CD8-positive, alpha-beta memory T cell (primary cell): Measurements from ENCODE around the gene SAFB. TPM values are rescaled to one million over a fixed set of nuclear protein-coding genes. Genes with fewer than 3 reads are reported as not detected.

ENCODE experiments used
- CTCF ChIA-PET: fragments of 350-600 bp; sonication (Branson Sonifier 250); formaldehyde crosslinking; loops from one replicate; lab custom pipeline; 2021; ENCODE audit warnings: antibody characterized with exemption; lab: Charles Lee
- POLR2A ChIA-PET: fragments of 350-600 bp; sonication (Branson Sonifier 250); formaldehyde crosslinking; loops from one replicate; lab custom pipeline; 2021; ENCODE audit warnings: antibody characterized with exemption; lab: Charles Lee
- DNase-seq, 5 donors: peaks; one replicate each; pipeline versions ENCODE4 v3.0.0 to v3.0.0-alpha.2; 2020 to 2022; ENCODE audit warnings: mixed read lengths in 1 of 5
- H3K27ac ChIP-seq: one replicate; pipeline ENCODE4 v1.7.0; 2013; ENCODE audit warnings: low read depth, mild to moderate bottlenecking, low read length, moderate library complexity
- H3K27me3 ChIP-seq: 2 replicates; pipeline ENCODE4 v1.7.0; 2013; ENCODE audit warnings: low read length, mild to moderate bottlenecking; ENCODE audit not compliant: insufficient read depth, poor library complexity, severe bottlenecking
- H3K36me3 ChIP-seq: 2 replicates; pipeline ENCODE4 v1.7.0; 2013; ENCODE audit warnings: mild to moderate bottlenecking, low read length, moderate library complexity; ENCODE audit not compliant: insufficient read depth
- H3K4me1 ChIP-seq: 2 replicates; pipeline ENCODE4 v1.7.0; 2013; ENCODE audit warnings: mild to moderate bottlenecking, low read length, moderate library complexity; ENCODE audit not compliant: insufficient read depth
- H3K4me3 ChIP-seq: 2 replicates; pipeline ENCODE4 v1.7.0; 2013; ENCODE audit warnings: mild to moderate bottlenecking, low read length
- H3K9me3 ChIP-seq: 2 replicates; pipeline ENCODE4 v1.7.0; 2013; ENCODE audit warnings: mild to moderate bottlenecking, low read length
- H3K27ac Mint-ChIP-seq, 8 donors: one replicate each; pipeline ENCODE4 v1.8.0; 2020 to 2021; ENCODE audit warnings: mixed read lengths in 8 of 8, mild to moderate bottlenecking in 6 of 8, inconsistent platforms in 3 of 8, moderate library complexity in 3 of 8
- H3K27me3 Mint-ChIP-seq, 2 donors: one replicate each; pipeline ENCODE4 v1.8.0; 2020 to 2021; ENCODE audit warnings: mixed read lengths in 2 of 2, mild to moderate bottlenecking in 1 of 2, moderate library complexity in 1 of 2
- H3K36me3 Mint-ChIP-seq, 3 donors: one replicate each; pipeline ENCODE4 v1.8.0; 2020 to 2021; ENCODE audit warnings: mixed read lengths in 3 of 3, inconsistent platforms in 1 of 3, mild to moderate bottlenecking in 1 of 3
- H3K4me1 Mint-ChIP-seq, 3 donors: one replicate each; pipeline ENCODE4 v1.8.0; 2020 to 2021; ENCODE audit warnings: mixed read lengths in 3 of 3, inconsistent platforms in 1 of 3, mild to moderate bottlenecking in 1 of 3
- H3K4me3 Mint-ChIP-seq, 7 donors: one replicate each; pipeline ENCODE4 v1.8.0; 2020 to 2021; ENCODE audit warnings: mixed read lengths in 7 of 7, mild to moderate bottlenecking in 6 of 7, moderate library complexity in 4 of 7, inconsistent platforms in 2 of 7
- H3K9me3 Mint-ChIP-seq, 5 donors: one replicate each; pipeline ENCODE4 v1.8.0; 2020 to 2022; ENCODE audit warnings: mixed read lengths in 5 of 5, mild to moderate bottlenecking in 3 of 5, moderate library complexity in 2 of 5, inconsistent platforms in 1 of 5
- polyA plus RNA-seq: library from polyadenylated mRNA; unstranded; fragments of 300-500 nt; fragmentation: Illumina TruSeq; gene quantifications from one replicate; pipeline ENCODE4 v1.2.3, GENCODE V29; 2021
- total RNA-seq, 2 experiments: library from RNA; stranded (reverse); gene quantifications; one replicate each; pipeline ENCODE4 v1.2.3, GENCODE V29; 2021

The SAFB gene
- total RNA-seq = 100 to 1,000 TPM; 124 to 132 TPM
- 103 TPM for polyA plus RNA-seq

GRCh38 chr19:5622465-5623396 is at the start of gene SAFB, which contains the start of gene SAFB2:
Gene SAFB (plus strand): TSS chr19:5623083. CDS start chr19:5623206, 123 bp downstream.
Gene SAFB2 (minus strand): TSS chr19:5622776. CDS start chr19:5622715, 61 bp downstream.
- H3K27me3 ChIP-seq = no peaks in the 10 kb centered on the region
- peaks cover 0 to 6% of the 10 kb centered on the region in 2 donors for H3K27me3 Mint-ChIP-seq
- peak within 1 kb of the TSS; percentile 93 for H3K27ac ChIP-seq
- peaks cover 76% of the 10 kb centered on the region for H3K4me1 ChIP-seq
- peaks cover 0 to 1% (median 0%) of the 10 kb centered on the region in 5 donors for H3K9me3 Mint-ChIP-seq
- H3K36me3 Mint-ChIP-seq = peaks cover 12 to 89% (median 23%) of the 10 kb centered on the region in 3 donors
- ChIA-PET POLR2A (interaction anchor here (0.5 to 2.6 kb wide), 15 partner anchors 13 to 1461 kb away, joined by 3 to 25 read pairs (median 4); partner anchors contain the start of genes CATSPERD, DUS3L, LONP1 and RPL36), CTCF (interaction anchor here (0.6 to 2.7 kb wide), 4 partner anchors 43 to 222 kb away, joined by 3 to 35 read pairs (median 4); partner anchors contain the start of gene RPL36)
- H3K4me3 Mint-ChIP-seq = peak within 1 kb of the TSS; percentile 98 to 100 (median 100)
- H3K4me3 ChIP-seq = peak within 1 kb of the TSS; percentile 90
- peaks cover 52% of the 10 kb centered on the region for H3K36me3 ChIP-seq
- DNase-seq = peak; percentile 99 to 100 (median 100)
- H3K9me3 ChIP-seq = no peaks in the 10 kb centered on the region
- H3K27ac Mint-ChIP-seq = peak within 1 kb of the TSS; percentile 99 to 100 (median 100)
- H3K4me1 Mint-ChIP-seq = peaks cover 73 to 85% (median 80%) of the 10 kb centered on the region in 3 donors

GRCh38 chr19:5575590-5575989 is 47.3 kb upstream of the SAFB start:
- ChIA-PET POLR2A (no interaction called here), CTCF (no interaction called here)
- peaks cover 4 to 9% (median 6%) of the 10 kb centered on the region in 3 donors for H3K4me1 Mint-ChIP-seq
- Histone ChIP-seq H3K4me1 (peaks cover 8% of the 10 kb centered on the region), H3K36me3 (no peaks in the 10 kb centered on the region), H3K9me3 (no peaks in the 10 kb centered on the region), H3K27ac (no peak overlapping the region), H3K27me3 (no peaks in the 10 kb centered on the region), H3K4me3 (no peak overlapping the region)
- peak overlapping the region in 1 of 8 donors; percentile 41 for H3K27ac Mint-ChIP-seq
- no peaks in the 10 kb centered on the region for H3K36me3 Mint-ChIP-seq
- peaks cover 0 to 1% of the 10 kb centered on the region in 2 donors for H3K27me3 Mint-ChIP-seq
- no peak overlapping the region for H3K4me3 Mint-ChIP-seq
- no peaks in the 10 kb centered on the region for H3K9me3 Mint-ChIP-seq
- DNase-seq = no peak

GRCh38 chr19:5578097-5578846 is 44.6 kb upstream of the SAFB start:
- no peak overlapping the region for H3K4me3 ChIP-seq
- peaks cover 0 to 1% of the 10 kb centered on the region in 2 donors for H3K27me3 Mint-ChIP-seq
- no peaks in the 10 kb centered on the region for H3K9me3 ChIP-seq
- no peak overlapping the region for H3K27ac ChIP-seq
- H3K27me3 ChIP-seq = no peaks in the 10 kb centered on the region
- H3K4me3 Mint-ChIP-seq = no peak overlapping the region
- no peaks in the 10 kb centered on the region for H3K9me3 Mint-ChIP-seq
- H3K27ac Mint-ChIP-seq = peak overlapping the region in 3 of 8 donors; percentile 29 to 46 (median 43)
- peaks cover 8% of the 10 kb centered on the region for H3K4me1 ChIP-seq
- ChIA-PET CTCF (interaction anchor here (1.8 kb wide), 1 partner anchor 44 kb away, joined by 4 read pairs; the partner anchor contains the start of genes SAFB and SAFB2), POLR2A (no interaction called here)
- DNase-seq = peak; percentile 45 to 76 (median 64)
- H3K36me3 ChIP-seq = no peaks in the 10 kb centered on the region
- peaks cover 4 to 9% (median 6%) of the 10 kb centered on the region in 3 donors for H3K4me1 Mint-ChIP-seq
- peaks cover 0 to 14% (median 0%) of the 10 kb centered on the region in 3 donors for H3K36me3 Mint-ChIP-seq

DNA sequence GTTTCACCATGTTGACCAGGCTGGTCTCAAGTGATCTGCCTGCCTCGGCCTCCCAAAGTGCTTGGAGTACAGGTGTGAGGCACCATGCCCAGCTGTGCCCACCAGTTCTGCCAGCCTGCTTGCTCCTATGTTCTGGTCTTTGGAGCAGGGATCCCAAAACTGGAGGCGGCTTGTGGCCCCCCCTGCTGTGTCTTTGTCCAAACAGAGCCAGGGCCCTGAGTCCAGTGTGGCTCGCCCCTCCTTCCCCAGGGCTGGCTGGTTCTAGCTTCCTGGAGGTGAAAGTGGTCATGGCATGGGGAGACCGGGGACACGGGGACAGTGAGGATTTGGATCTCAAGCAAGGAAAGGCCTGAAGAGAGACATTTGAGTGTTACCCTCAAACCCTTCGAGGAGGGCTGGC is 43.6 kb upstream of the SAFB start:
- ChIA-PET POLR2A (interaction anchor here (0.6 kb wide), 1 partner anchor 923 kb away, joined by 3 read pairs; no protein-coding TSS in a partner anchor), CTCF (interaction anchor here (1.8 kb wide), 1 partner anchor 43 kb away, joined by 4 read pairs; the partner anchor contains the start of genes SAFB and SAFB2)
- no peaks in the 10 kb centered on the region for H3K36me3 ChIP-seq
- Mint-ChIP-seq H3K4me3 (no peak overlapping the region), H3K9me3 (no peaks in the 10 kb centered on the region), H3K36me3 (peaks cover 0 to 21% (median 0%) of the 10 kb centered on the region in 3 donors), H3K4me1 (peaks cover 4 to 9% (median 6%) of the 10 kb centered on the region in 3 donors), H3K27ac (peak overlapping the region in 1 of 8 donors; percentile 61), H3K27me3 (peaks cover 0 to 1% of the 10 kb centered on the region in 2 donors)
- H3K27ac ChIP-seq = no peak overlapping the region
- H3K27me3 ChIP-seq = no peaks in the 10 kb centered on the region
- no peaks in the 10 kb centered on the region for H3K9me3 ChIP-seq
- no peak overlapping the region for H3K4me3 ChIP-seq
- peaks cover 8% of the 10 kb centered on the region for H3K4me1 ChIP-seq
- no peak for DNase-seq

- no peak overlapping the region for H3K27ac ChIP-seq
- H3K4me1 ChIP-seq = peaks cover 8% of the 10 kb centered on the region
- peaks cover 0 to 1% of the 10 kb centered on the region in 2 donors for H3K27me3 Mint-ChIP-seq
- no peak for DNase-seq
- no peaks in the 10 kb centered on the region for H3K9me3 Mint-ChIP-seq
- no peaks in the 10 kb centered on the region for H3K27me3 ChIP-seq
- ChIA-PET CTCF (interaction anchor here (0.8 to 1.8 kb wide), 2 partner anchors 13 to 43 kb away, joined by 4 read pairs; partner anchors contain the start of genes SAFB and SAFB2), POLR2A (no interaction called here)
- H3K36me3 ChIP-seq = no peaks in the 10 kb centered on the region
- H3K27ac Mint-ChIP-seq = peak overlapping the region in 1 of 8 donors; percentile 54
- no peak overlapping the region for H3K4me3 Mint-ChIP-seq
- peaks cover 0 to 24% (median 0%) of the 10 kb centered on the region in 3 donors for H3K36me3 Mint-ChIP-seq
- H3K9me3 ChIP-seq = no peaks in the 10 kb centered on the region
- peaks cover 4 to 9% (median 6%) of the 10 kb centered on the region in 3 donors for H3K4me1 Mint-ChIP-seq
- H3K4me3 ChIP-seq = no peak overlapping the region
These were observed 43.2 kb upstream of the SAFB start for GRCh38 chr19:5579697-5580096.

DNA sequence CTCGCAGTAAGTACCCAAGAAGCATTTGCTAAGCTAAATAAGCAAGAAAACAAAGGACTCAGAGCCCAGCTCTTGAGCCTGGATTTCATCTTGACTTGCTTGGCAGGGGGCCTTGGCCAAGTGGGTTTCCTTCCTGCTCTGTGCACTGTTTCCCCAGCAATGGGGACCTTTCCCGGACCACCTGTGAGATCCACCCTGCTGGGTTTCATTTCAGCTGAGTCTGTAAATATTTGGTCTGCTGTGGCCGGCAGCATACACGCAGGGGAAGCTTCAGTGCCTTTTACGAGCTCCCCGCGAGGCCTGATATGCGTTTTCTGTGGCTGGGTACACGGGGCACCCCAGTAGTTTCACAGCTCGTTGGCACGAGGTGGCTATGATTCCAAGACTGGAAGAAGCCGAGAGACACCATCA is 42.7 kb upstream of the SAFB start:
- Histone ChIP-seq H3K27me3 (no peaks in the 10 kb centered on the region), H3K27ac (no peak overlapping the region), H3K4me1 (peaks cover 8% of the 10 kb centered on the region), H3K4me3 (no peak overlapping the region), H3K9me3 (no peaks in the 10 kb centered on the region), H3K36me3 (no peaks in the 10 kb centered on the region)
- no peak overlapping the region for H3K4me3 Mint-ChIP-seq
- H3K9me3 Mint-ChIP-seq = no peaks in the 10 kb centered on the region
- DNase-seq = no peak
- H3K27me3 Mint-ChIP-seq = peaks cover 0 to 1% of the 10 kb centered on the region in 2 donors
- H3K27ac Mint-ChIP-seq = peak overlapping the region in 1 of 8 donors; percentile 43
- peaks cover 0 to 24% (median 0%) of the 10 kb centered on the region in 3 donors for H3K36me3 Mint-ChIP-seq
- H3K4me1 Mint-ChIP-seq = peaks cover 4 to 9% (median 6%) of the 10 kb centered on the region in 3 donors
- ChIA-PET CTCF (interaction anchor here (0.8 to 1.8 kb wide), 2 partner anchors 13 to 42 kb away, joined by 4 read pairs; partner anchors contain the start of genes SAFB and SAFB2), POLR2A (no interaction called here)
